HG03432 (cell line): Measurements from ENCODE around the gene FBXL7.

ENCODE experiments used
- ATAC-seq: cut with Tn5 transposase; IDR thresholded peaks from one replicate; pipeline ENCODE4 v1.9.1; 2021; ENCODE audit warnings: mild to moderate bottlenecking, moderate library complexity; ENCODE audit not compliant: unreplicated experiment

The FBXL7 gene

GRCh38 chr5:15797116-15797515 lies 297.1 kb downstream of the FBXL7 start:
- no peak for ATAC-seq

GRCh38 chr5:15798006-15798405 lies 298.0 kb downstream of the FBXL7 start:
- ATAC-seq: no peak

- ATAC-seq: no peak
Observed at GRCh38 chr5:15799014-15799413, 299.0 kb downstream of the FBXL7 start.

GRCh38 chr5:15799612-15800011 lies 299.6 kb downstream of the FBXL7 start:
- no peak for ATAC-seq

- ATAC-seq: no peak
Observed at GRCh38 chr5:15803280-15803679, 303.3 kb downstream of the FBXL7 start.

GRCh38 chr5:15806613-15807012 lies 306.6 kb downstream of the FBXL7 start:
- no peak for ATAC-seq

- ATAC-seq: no peak
Observed at GRCh38 chr5:15807248-15807647, 307.3 kb downstream of the FBXL7 start.

- ATAC-seq: no peak
Observed at GRCh38 chr5:15807871-15808270, 307.9 kb downstream of the FBXL7 start.

GRCh38 chr5:15808577-15808976 lies 308.6 kb downstream of the FBXL7 start:
- no peak for ATAC-seq

GRCh38 chr5:15819617-15820016 lies 319.6 kb downstream of the FBXL7 start:
- no peak for ATAC-seq

- ATAC-seq: no peak
Observed at GRCh38 chr5:15821506-15821905, 321.5 kb downstream of the FBXL7 start.

GRCh38 chr5:15823398-15823797 lies 323.4 kb downstream of the FBXL7 start:
- no peak for ATAC-seq

- no peak for ATAC-seq
Observed at GRCh38 chr5:15827741-15828140, 327.8 kb downstream of the FBXL7 start.

GRCh38 chr5:15831408-15831807 lies 331.4 kb downstream of the FBXL7 start:
- no peak for ATAC-seq

- no peak for ATAC-seq
Observed at GRCh38 chr5:15833365-15833764, 333.4 kb downstream of the FBXL7 start.

GRCh38 chr5:15834596-15835245 lies 334.7 kb downstream of the FBXL7 start:
- ATAC-seq: no peak

GRCh38 chr5:15835514-15835913 lies 335.5 kb downstream of the FBXL7 start:
- ATAC-seq: no peak

GRCh38 chr5:15837551-15838289 lies 337.7 kb downstream of the FBXL7 start:
- no peak for ATAC-seq

GRCh38 chr5:15844253-15844652 lies 344.3 kb downstream of the FBXL7 start:
- ATAC-seq: no peak

GRCh38 chr5:15844871-15845270 lies 344.9 kb downstream of the FBXL7 start:
- ATAC-seq: no peak

GRCh38 chr5:15850536-15850935 lies 350.6 kb downstream of the FBXL7 start:
- no peak for ATAC-seq

- no peak for ATAC-seq
Observed at GRCh38 chr5:15850939-15851341, 351.0 kb downstream of the FBXL7 start.

GRCh38 chr5:15852217-15852616 lies 352.2 kb downstream of the FBXL7 start:
- no peak for ATAC-seq
